ENCODE data around the gene DPYSL5.

Gene DPYSL5

GRCh38 chr2:26997394-26997793 lies 149.5 kb downstream of the DPYSL5 start:
- H2AFZ ChIP-seq (ENCODE audit: low read length) = no peak overlapping the region
- H3K4me3 ChIP-seq (ENCODE audit: low read length, poor library complexity, severe bottlenecking) = no peak overlapping the region

GRCh38 chr2:26998323-26998722 lies 150.4 kb downstream of the DPYSL5 start:
- Histone ChIP-seq H3K4me3 (ENCODE audit: low read length, poor library complexity, severe bottlenecking) (no peak overlapping the region), H3K9ac (ENCODE audit: low read depth, low read length, poor library complexity, severe bottlenecking) (no peak overlapping the region), H3K4me1 (ENCODE audit: insufficient read depth, low read length, poor library complexity, severe bottlenecking) (no peaks in the 10 kb centered on the region), H3K79me2 (ENCODE audit: insufficient read depth, low read length) (no peaks in the 10 kb centered on the region), H3K27me3 (ENCODE audit: insufficient read depth, low read length, poor library complexity, severe bottlenecking) (no peaks in the 10 kb centered on the region), H3F3A (ENCODE audit: low read depth) (no peaks in the 10 kb centered on the region), H2AFZ (ENCODE audit: low read length) (no peak overlapping the region), H3K4me2 (ENCODE audit: low read depth, low read length, poor library complexity, severe bottlenecking) (no peak overlapping the region), H3K9me3 (ENCODE audit: insufficient read depth, low read depth, low read length) (no peaks in the 10 kb centered on the region), H3K36me3 (ENCODE audit: insufficient read depth, low read length) (no peaks in the 10 kb centered on the region), H3K9me2 (replicated peaks; ENCODE audit: low read depth, low read length) (no peaks in the 10 kb centered on the region), H4K20me1 (ENCODE audit: insufficient read depth, low read length, poor library complexity, severe bottlenecking) (no peaks in the 10 kb centered on the region)
- no peak for TF ChIP-seq EZH2phosphoT487 (IDR thresholded peaks at IDR 0.05; ENCODE audit: borderline replicate concordance)
- no peak for TF ChIP-seq CTCF (conservative IDR thresholded peaks at IDR 0.05; ENCODE audit: low read length)

More at GRCh38 chr2:26997394-26997793, 149.5 kb downstream of the DPYSL5 start:
- Histone ChIP-seq H3K9me2 (replicated peaks; ENCODE audit: low read depth, low read length) (no peaks in the 10 kb centered on the region), H4K20me1 (ENCODE audit: insufficient read depth, low read length, poor library complexity, severe bottlenecking) (no peaks in the 10 kb centered on the region), H3K4me2 (ENCODE audit: low read depth, low read length, poor library complexity, severe bottlenecking) (no peak overlapping the region), H3F3A (ENCODE audit: low read depth) (no peaks in the 10 kb centered on the region), H3K9me3 (ENCODE audit: insufficient read depth, low read depth, low read length) (no peaks in the 10 kb centered on the region), H3K79me2 (ENCODE audit: insufficient read depth, low read length) (no peaks in the 10 kb centered on the region), H3K27me3 (ENCODE audit: insufficient read depth, low read length, poor library complexity, severe bottlenecking) (no peaks in the 10 kb centered on the region), H3K9ac (ENCODE audit: low read depth, low read length, poor library complexity, severe bottlenecking) (no peak overlapping the region), H3K4me1 (ENCODE audit: insufficient read depth, low read length, poor library complexity, severe bottlenecking) (no peaks in the 10 kb centered on the region), H3K36me3 (ENCODE audit: insufficient read depth, low read length) (no peaks in the 10 kb centered on the region)
- TF ChIP-seq CTCF (conservative IDR thresholded peaks at IDR 0.05; ENCODE audit: low read length) = no peak
- no peak for TF ChIP-seq EZH2phosphoT487 (IDR thresholded peaks at IDR 0.05; ENCODE audit: borderline replicate concordance)
